Activated gamma-delta T cell treated with anti-CD3 and anti-CD28 coated beads, Interleukin-2, amount 50 U/mL, for 16 hours (primary cell): ENCODE results near the gene INO80D.
"Not testable (repeated sequence)": the region's sequence is repeated elsewhere in the genome, so short reads cannot be mapped to it uniquely, and the experiment has no call there.

Source experiments
- DNase-seq: peaks from one replicate; pipeline ENCODE4 v3.0.0-alpha.2; 2020; ENCODE audit warnings: low read depth

INO80D gene

GRCh38 chr2:205977699-205978098, 108.3 kb downstream of the INO80D start:
- DNase-seq: not testable (repeated sequence)

DNA sequence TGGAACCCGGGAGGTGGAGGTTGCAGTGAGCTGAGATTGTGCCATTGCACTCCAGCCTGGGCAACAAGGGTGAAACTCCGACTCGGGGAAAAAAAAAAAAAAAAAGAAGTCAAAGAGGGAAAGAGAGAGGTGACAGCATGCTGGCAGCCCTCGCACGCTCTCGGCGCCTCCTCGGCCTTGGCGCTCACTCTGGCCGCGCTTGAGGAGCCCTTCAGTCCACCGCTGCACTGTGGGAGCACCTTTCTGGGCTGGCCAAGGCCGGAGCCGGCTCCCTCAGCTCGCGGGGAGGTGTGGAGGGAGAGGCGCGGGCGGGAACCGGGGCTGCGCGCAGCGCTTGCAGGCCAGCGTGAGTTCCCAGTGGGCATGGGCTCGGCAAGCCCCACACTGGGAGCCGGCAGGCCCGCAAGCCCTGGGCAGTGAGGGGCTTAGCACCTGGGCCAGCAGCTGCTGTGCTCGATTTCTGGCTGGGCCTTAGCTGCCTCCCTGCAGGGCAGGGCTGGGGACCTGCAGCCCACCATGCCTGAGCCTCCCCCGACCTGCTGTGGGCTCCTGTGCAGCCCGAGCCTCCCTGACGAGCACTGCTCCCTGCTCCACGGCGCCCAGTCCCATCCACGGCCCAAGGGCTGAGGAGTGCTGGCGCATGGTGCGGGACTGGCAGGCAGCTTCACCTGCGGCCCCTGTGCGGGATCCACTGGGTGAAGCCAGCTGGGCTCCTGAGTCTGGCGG, 108.9 kb downstream of the INO80D start:
- DNase-seq: not testable (repeated sequence)

- no peak for DNase-seq
These were observed 109.7 kb downstream of the INO80D start for GRCh38 chr2:205976120-205976814.

DNA sequence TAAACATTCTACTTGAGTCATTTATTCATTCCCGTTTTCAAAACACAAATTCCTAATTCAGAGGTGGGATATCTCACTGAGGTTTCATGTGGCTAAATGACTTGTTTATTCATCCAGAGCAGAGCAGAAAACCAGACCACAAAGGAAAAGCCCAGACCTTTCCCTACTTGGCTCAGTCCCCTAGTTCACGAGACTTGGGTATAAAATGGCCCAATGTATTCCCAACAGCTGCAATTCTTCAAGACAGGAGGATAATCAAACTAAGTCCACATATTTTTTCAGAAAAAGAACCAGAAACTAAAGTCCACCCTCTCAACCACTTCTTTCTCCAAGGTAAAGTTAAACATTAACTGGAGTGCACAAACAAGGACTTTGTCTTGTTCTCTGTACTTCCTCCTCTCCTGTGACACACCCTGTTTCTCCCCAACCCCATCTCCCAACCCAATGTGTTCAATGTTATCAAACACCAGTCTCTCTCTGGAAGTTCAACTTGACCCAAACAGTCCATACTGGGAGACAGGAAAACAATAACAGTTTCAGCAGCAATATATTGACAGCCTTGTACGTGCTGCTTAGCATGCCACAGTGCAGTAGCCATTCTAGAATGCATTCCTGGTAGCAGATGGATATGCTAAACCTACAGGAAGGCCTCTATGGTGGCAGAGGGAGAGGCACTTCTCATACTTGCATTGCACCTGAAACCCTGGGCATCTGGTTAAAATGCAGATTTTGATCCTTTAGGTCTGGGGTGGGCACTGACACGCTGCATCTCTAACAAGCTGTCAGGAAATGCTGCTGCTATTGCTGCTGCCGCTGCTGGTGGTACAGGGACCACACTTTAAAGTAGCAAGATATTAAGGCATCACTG, 110.7 kb downstream of the INO80D start:
- no peak for DNase-seq

DNA sequence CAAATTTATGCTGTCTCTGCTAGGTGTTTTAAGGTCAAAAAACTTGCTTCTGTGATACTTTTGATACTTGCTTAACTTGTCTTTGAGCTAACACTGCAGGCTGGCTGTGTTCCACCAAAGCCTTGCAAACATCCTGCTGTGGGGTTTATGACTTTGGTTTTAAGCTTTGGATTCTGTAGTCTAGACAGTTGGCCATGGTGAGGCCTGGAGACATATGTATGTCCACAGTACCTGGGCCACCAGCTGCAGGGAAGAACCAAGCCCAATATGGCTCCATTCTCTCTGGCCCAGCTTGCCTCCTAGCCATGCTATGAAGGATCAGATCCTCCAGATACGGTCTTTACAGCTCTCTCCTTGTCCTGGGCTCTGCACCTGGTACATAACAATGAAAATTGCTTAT, 113.9 kb downstream of the INO80D start:
- no peak for DNase-seq

- no peak for DNase-seq
These were observed 115.6 kb downstream of the INO80D start for GRCh38 chr2:205970348-205970747.

DNA sequence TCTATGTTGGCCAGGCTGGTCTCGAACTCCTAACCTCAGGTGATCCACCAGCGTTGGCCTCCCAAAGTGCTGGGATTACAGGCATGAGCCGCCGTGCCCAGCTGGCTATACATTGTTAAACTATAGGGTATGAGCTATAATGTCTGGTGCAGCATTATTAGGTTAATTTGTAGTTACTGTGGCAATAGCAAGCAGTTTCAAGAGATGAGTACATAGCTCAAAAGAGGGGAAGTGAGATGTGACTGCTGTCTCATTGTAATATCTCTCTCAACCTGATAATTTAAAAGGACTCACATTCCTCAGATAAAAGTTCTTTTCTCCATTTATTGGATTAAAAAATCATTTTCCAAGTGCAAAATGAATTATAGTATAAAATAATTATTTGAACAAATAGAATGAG, 116.4 kb downstream of the INO80D start:
- DNase-seq: no peak

GRCh38 chr2:205967391-205968075, 118.4 kb downstream of the INO80D start:
- no peak for DNase-seq

DNA sequence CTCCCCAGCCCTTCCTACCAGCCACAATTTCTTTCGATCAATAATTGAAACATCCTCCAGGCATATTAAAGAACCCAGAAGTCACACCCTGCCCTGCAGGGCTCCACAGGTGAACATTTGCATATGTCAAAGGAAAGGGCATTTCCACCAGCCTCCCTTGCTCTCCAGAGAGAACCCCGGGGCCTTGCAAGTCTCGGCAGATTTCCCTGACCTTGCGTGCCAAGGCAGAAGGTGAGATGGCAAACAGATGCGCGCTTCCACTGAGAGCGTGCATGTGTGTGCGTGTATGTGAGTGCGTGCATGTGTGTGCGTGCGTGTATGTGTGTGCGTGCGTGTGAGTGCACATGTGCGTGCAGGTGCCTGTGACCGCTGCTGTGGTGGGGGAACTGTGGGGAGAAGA, 120.3 kb downstream of the INO80D start:
- no peak for DNase-seq

DNA sequence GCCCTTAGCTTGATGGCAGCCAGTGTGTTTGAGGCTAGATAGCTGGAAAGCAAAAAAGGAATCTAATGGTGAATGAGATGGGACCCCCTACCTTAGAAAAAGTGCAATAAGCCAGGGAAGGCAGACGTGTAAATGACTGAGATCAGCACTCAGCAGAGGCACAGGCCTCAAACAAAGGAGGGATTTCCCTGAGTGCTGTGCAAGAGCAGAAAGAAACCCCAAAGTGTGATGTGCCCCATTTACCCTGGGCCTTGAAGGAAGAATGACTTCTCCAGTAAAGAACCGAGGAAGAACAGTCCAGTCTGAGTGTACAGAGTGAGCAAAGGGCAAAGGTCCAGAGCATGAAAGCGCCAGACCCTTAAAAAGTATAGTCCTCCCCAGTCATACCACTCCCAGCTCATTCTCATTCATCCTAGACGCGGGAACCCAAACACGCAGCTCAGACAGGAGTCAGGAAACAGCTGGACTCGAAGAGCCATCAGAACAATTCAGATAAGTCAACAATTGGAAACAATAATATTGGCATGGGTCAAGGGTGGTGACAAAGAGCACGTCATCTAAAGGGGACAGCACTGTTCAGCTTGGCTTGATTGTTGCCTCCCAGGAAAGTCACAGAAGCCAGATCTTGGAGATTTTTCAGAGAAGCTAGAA, 121.7 kb downstream of the INO80D start:
- DNase-seq: no peak

GRCh38 chr2:205959521-205959920, 126.5 kb downstream of the INO80D start:
- DNase-seq: no peak

DNA sequence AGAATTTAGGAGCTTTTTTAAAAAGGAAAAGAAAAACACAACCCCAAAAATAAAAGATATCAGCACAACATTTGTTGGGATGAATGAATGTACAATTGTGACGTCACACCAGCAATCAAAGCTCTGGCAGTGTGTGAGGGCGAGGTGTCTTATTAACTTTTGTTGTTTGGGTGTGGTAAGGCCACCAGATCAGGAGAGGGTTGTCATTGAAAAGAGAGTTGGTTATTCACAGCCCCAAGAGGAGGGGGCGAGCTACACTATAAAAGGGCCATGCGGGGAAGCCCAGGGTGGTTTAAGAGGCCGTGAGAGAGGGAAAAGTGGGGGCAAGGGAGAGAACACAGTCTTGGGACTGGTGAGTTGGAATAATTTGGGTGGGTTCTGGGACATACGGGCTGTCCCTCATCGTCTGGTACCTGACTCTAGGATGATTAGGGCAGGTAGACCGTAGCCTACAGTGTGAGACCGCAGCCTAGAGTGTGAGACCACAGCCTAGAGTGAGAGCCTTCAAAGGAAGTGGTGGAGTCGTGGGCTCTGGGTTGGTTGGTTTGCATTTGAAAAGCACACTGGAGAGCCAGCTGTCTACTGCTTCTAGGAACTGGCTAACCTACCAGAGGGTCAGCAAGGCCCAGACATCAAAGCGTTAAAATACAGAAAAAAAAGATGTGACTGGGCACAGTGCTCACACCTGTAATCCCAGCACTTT, 128.4 kb downstream of the INO80D start:
- DNase-seq: peak; percentile 4

- no peak for DNase-seq
These were observed 131.3 kb downstream of the INO80D start for GRCh38 chr2:205954707-205955106.

DNA sequence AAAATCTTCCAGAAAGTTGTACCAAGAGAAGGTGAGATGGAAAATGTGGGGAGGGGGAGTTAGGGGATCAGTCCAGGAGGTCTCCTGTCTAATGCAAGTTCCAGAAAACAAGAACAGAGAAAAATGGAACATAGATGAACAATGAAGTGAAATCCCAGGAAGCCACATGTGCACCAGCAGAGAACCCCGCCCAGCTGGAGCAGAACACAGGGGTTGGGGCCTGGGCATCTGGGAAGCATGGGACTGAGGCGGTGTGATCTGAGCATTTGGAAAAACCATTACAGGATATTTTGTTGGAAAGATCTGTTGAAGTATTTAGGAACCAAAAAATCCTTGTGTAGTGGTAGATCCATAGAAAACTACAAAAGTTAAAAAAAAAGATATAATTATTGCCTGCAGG, 133.7 kb downstream of the INO80D start:
- no peak for DNase-seq

DNA sequence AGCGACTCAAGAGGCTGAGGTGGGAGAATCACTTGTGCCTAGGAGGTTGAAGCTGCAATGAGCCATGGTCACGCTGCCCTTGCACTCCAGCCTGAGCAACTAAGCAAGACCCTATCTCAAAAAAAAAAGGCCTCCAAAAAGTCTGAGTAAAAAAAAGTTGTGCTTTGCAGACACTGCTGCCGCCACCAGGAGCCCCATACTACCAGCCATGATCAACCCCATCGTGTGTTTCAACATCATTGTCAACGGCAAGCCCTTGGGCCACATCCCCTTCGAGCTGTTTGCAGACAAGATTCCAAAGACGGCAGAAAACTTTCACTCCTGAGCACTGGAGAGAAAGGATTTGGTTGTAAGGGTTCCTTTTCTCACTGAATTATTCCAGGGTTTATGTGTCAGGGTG, 137.1 kb downstream of the INO80D start:
- DNase-seq: no peak

GRCh38 chr2:205948496-205948837, 137.5 kb downstream of the INO80D start:
- no peak for DNase-seq

GRCh38 chr2:205947621-205948495, 138.1 kb downstream of the INO80D start:
- peak; percentile 24 for DNase-seq

- DNase-seq: no peak
These were observed 139.7 kb downstream of the INO80D start for GRCh38 chr2:205946226-205946625.
